Fibroblast of the aortic adventitia (primary cell): Measurements from ENCODE around the gene SPATC1L. TPM values are rescaled to one million over a fixed set of nuclear protein-coding genes. Genes with fewer than 3 reads are reported as not detected.

ENCODE experiments used
- DNase-seq: peaks from one replicate; pipeline ENCODE4 v3.0.0-alpha.2; 2010; ENCODE audit warnings: low read depth
- H3K4me3 ChIP-seq: 2 replicates; pipeline ENCODE4 v1.5.1; 2011; ENCODE audit warnings: low read depth, mild to moderate bottlenecking, control low read depth, low read length, moderate library complexity
- CTCF ChIP-seq: IDR thresholded peaks from 2 replicates; pipeline ENCODE4 v1.5.1; 2011; ENCODE audit warnings: mild to moderate bottlenecking, low read length, control low read depth, inconsistent platforms; ENCODE audit not compliant: insufficient read depth
- total RNA-seq: library from RNA; depleted of rRNA; stranded (reverse); fragments of >200 nt; gene quantifications from 2 replicates; pipeline ENCODE4 v1.2.3, GENCODE V29; 2012; ENCODE audit warnings: low replicate concordance

The SPATC1L gene
- total RNA-seq, 1 donor: 9.4 TPM

GRCh38 chr21:46139686-46140085, 44.6 kb downstream of the SPATC1L start:
- TF ChIP-seq CTCF: no peak
- no peak overlapping the region for H3K4me3 ChIP-seq
- no peak for DNase-seq

- H3K4me3 ChIP-seq: no peak overlapping the region
- DNase-seq: no peak
- TF ChIP-seq CTCF: no peak
These were observed 45.8 kb downstream of the SPATC1L start for GRCh38 chr21:46138383-46138970.

- TF ChIP-seq CTCF: no peak
- DNase-seq: no peak
- no peak overlapping the region for H3K4me3 ChIP-seq
These were observed 46.4 kb downstream of the SPATC1L start for GRCh38 chr21:46137908-46138307.

GRCh38 chr21:46136739-46137349, 47.4 kb downstream of the SPATC1L start:
- no peak for DNase-seq
- H3K4me3 ChIP-seq: no peak overlapping the region
- no peak for TF ChIP-seq CTCF

- no peak overlapping the region for H3K4me3 ChIP-seq
- peak; percentile 15 for TF ChIP-seq CTCF
- DNase-seq: no peak
These were observed 48.4 kb downstream of the SPATC1L start for GRCh38 chr21:46135782-46136395.

GRCh38 chr21:46131838-46132651, 52.2 kb downstream of the SPATC1L start:
- no peak overlapping the region for H3K4me3 ChIP-seq
- DNase-seq: no peak
- TF ChIP-seq CTCF: no peak
